Endothelial cell of umbilical vein (primary cell): ENCODE data around the gene FCAR.

ENCODE experiments used
- POLR2A ChIP-seq: IDR thresholded peaks from 2 replicates; pipeline ENCODE4 v1.6.1; 2012; ENCODE audit warnings: low read depth, mild to moderate bottlenecking, control low read depth, low read length
- TF ChIP-seq, protein P1 (sequence below): IDR thresholded peaks from 2 replicates; pipeline ENCODE4 v1.6.1; 2011; ENCODE audit not compliant: insufficient read depth, insufficient read length

DNA sequence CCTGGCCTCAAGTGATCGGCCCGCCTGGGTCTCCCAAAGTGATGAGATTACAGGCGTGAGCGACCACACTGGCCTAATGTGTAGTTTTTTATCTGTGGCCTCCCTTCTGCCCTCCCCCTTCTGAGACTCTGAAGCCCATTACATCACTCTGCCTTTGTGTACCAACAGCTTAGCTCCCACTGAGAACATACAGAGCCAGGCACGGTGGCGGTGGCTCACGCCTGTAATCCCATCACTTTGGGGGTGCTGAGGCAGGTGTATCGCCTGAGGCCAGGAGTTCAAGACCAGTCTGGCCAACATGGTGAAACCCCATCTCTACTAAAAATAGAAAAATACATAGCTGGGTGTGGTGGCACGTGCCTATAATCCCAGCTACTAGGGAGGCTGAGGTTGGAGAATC lies 44.5 kb downstream of the FCAR start:
- no peak for TF ChIP-seq POLR2A
- TF ChIP-seq, protein P1, sequence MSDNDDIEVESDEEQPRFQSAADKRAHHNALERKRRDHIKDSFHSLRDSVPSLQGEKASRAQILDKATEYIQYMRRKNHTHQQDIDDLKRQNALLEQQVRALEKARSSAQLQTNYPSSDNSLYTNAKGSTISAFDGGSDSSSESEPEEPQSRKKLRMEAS = no peak
